Loucy (cell line): ENCODE results near the gene ASMT.
"Not testable (repeated sequence)": the region's sequence is repeated elsewhere in the genome, so short reads cannot be mapped to it uniquely, and the experiment has no call there.

Experiments used
- H2AFZ ChIP-seq: fragments of 200-600 bp; sonication (generic); 2 replicates; pipeline ENCODE4 v1.6.0; 2016; ENCODE audit warnings: antibody characterized with exemption, mild to moderate bottlenecking, low read length, moderate library complexity
- H3F3A ChIP-seq: fragments of 200-600 bp; 2 replicates; pipeline ENCODE4 v1.6.0; 2016; ENCODE audit warnings: antibody characterized with exemption, low read depth, mild to moderate bottlenecking
- H3K27me3 ChIP-seq: fragments of 200-600 bp; sonication (generic); 2 replicates; pipeline ENCODE4 v1.6.1; 2014; ENCODE audit warnings: low read length, mild to moderate bottlenecking; ENCODE audit not compliant: insufficient read depth, poor library complexity, severe bottlenecking
- H3K36me3 ChIP-seq: fragments of 200-600 bp; sonication (generic); 2 replicates; pipeline ENCODE4 v1.6.1; 2016; ENCODE audit warnings: low read length; ENCODE audit not compliant: insufficient read depth
- H3K4me1 ChIP-seq: fragments of 200-600 bp; sonication (generic); 2 replicates; pipeline ENCODE4 v1.5.1; 2014; ENCODE audit warnings: low read length, mild to moderate bottlenecking; ENCODE audit not compliant: insufficient read depth, poor library complexity, severe bottlenecking
- H3K4me2 ChIP-seq: fragments of 200-600 bp; sonication (generic); 2 replicates; pipeline ENCODE4 v1.6.0; 2014; ENCODE audit warnings: antibody characterized with exemption, low read length, low read depth, mild to moderate bottlenecking; ENCODE audit not compliant: poor library complexity, severe bottlenecking
- H3K4me3 ChIP-seq: fragments of 200-600 bp; sonication (generic); 2 replicates; pipeline ENCODE4 v1.5.1; 2014; ENCODE audit warnings: low read length, mild to moderate bottlenecking, mixed read lengths; ENCODE audit not compliant: poor library complexity, severe bottlenecking
- H3K79me2 ChIP-seq: fragments of 200-600 bp; sonication (generic); 2 replicates; pipeline ENCODE4 v1.6.1; 2014; ENCODE audit warnings: low read length; ENCODE audit not compliant: insufficient read depth
- H3K9ac ChIP-seq: fragments of 200-600 bp; sonication (generic); 2 replicates; pipeline ENCODE4 v1.6.0; 2014; ENCODE audit warnings: mild to moderate bottlenecking, low read depth, low read length, moderate library complexity; ENCODE audit not compliant: poor library complexity, severe bottlenecking
- H3K9me2 ChIP-seq: fragments of 200-600 bp; sonication (generic); replicated peaks from 2 replicates; pipeline ENCODE4 v1.6.1; 2016; ENCODE audit warnings: low read depth, low read length, mixed read lengths
- H3K9me3 ChIP-seq: fragments of 200-600 bp; sonication (generic); 2 replicates; pipeline ENCODE4 v1.6.1; 2014; ENCODE audit warnings: mild to moderate bottlenecking, antibody characterized with exemption, low read length, low read depth; ENCODE audit not compliant: insufficient read depth
- H4K20me1 ChIP-seq: fragments of 200-600 bp; sonication (generic); 2 replicates; pipeline ENCODE4 v1.6.0; 2014; ENCODE audit warnings: antibody characterized with exemption, low read length, mild to moderate bottlenecking; ENCODE audit not compliant: insufficient read depth, poor library complexity, severe bottlenecking
- CTCF ChIP-seq: fragments of 200-600 bp; sonication (generic); conservative IDR thresholded peaks from 2 replicates; pipeline ENCODE4 v1.5.1; 2014; ENCODE audit warnings: mild to moderate bottlenecking, antibody characterized with exemption, low read length
- EZH2phosphoT487 ChIP-seq: fragments of 200-600 bp; IDR thresholded peaks from 2 replicates; pipeline ENCODE4 v1.6.1; 2018; ENCODE audit warnings: antibody characterized with exemption, mild to moderate bottlenecking, moderate library complexity, borderline replicate concordance

Gene ASMT

GRCh38 chrX:1685444-1685880 lies 70.6 kb downstream of the ASMT start:
- H3K9me3 ChIP-seq, H3K9ac ChIP-seq, H3K4me1 ChIP-seq, H3K27me3 ChIP-seq, H3K4me2 ChIP-seq, H3F3A ChIP-seq, H3K79me2 ChIP-seq, H2AFZ ChIP-seq, H3K36me3 ChIP-seq, H4K20me1 ChIP-seq, H3K9me2 ChIP-seq, H3K4me3 ChIP-seq: not testable (repeated sequence)

- H3K4me2 ChIP-seq, result no peak overlapping the region
- H2AFZ ChIP-seq, result no peak overlapping the region
- H4K20me1 ChIP-seq, result no peaks in the 10 kb centered on the region
- no peaks in the 10 kb centered on the region for H3K36me3 ChIP-seq
- no peaks in the 10 kb centered on the region for H3K9me3 ChIP-seq
- no peaks in the 10 kb centered on the region for H3K79me2 ChIP-seq
- H3K4me1 ChIP-seq, result no peaks in the 10 kb centered on the region
- no peaks in the 10 kb centered on the region for H3K9me2 ChIP-seq
- H3K9ac ChIP-seq, result no peak overlapping the region
- H3K4me3 ChIP-seq, result no peak overlapping the region
- H3K27me3 ChIP-seq, result no peaks in the 10 kb centered on the region
- no peak for TF ChIP-seq CTCF
- TF ChIP-seq EZH2phosphoT487, result no peak
- H3F3A ChIP-seq, result no peaks in the 10 kb centered on the region
Observed at GRCh38 chrX:1686642-1687041, 71.8 kb downstream of the ASMT start.
